ENCODE results near the gene IFI27L1.

The IFI27L1 gene

GRCh38 chr14:94043756-94044475 lies 37.2 kb upstream of the IFI27L1 start:
- no peak overlapping the region for H3K4me3 ChIP-seq
- TF ChIP-seq CTCF (IDR thresholded peaks at IDR 0.05), result no peak
- DNase-seq (ENCODE audit: low spot score), result no peak
- no peak overlapping the region for H3K27ac ChIP-seq

- TF ChIP-seq CTCF (IDR thresholded peaks at IDR 0.05), result no peak
- H3K4me3 ChIP-seq, result no peak overlapping the region
- peak; percentile 47 for DNase-seq (ENCODE audit: low spot score)
- no peak overlapping the region for H3K27ac ChIP-seq
Observed at GRCh38 chr14:94044476-94045091, 36.5 kb upstream of the IFI27L1 start.

- TF ChIP-seq CTCF (IDR thresholded peaks at IDR 0.05), result no peak
- DNase-seq (ENCODE audit: low spot score), result peak; percentile 50
Observed at GRCh38 chr14:94045101-94045500, 36.0 kb upstream of the IFI27L1 start.

GRCh38 chr14:94045563-94046345 lies 35.4 kb upstream of the IFI27L1 start:
- Histone ChIP-seq H3K4me3 (no peak overlapping the region), H3K27ac (no peak overlapping the region)
- no peak for TF ChIP-seq CTCF (IDR thresholded peaks at IDR 0.05)
- DNase-seq (ENCODE audit: low spot score), result peak; percentile 29

More at GRCh38 chr14:94045101-94045500, 36.0 kb upstream of the IFI27L1 start:
- Histone ChIP-seq H3K27ac (no peak overlapping the region), H3K4me3 (no peak overlapping the region)

- TF ChIP-seq CTCF (IDR thresholded peaks at IDR 0.05), result no peak
- peak; percentile 21 for DNase-seq (ENCODE audit: low spot score)
Observed at GRCh38 chr14:94046696-94047250, 34.3 kb upstream of the IFI27L1 start.

GRCh38 chr14:94047581-94047980 lies 33.5 kb upstream of the IFI27L1 start:
- H3K4me3 ChIP-seq, result no peak overlapping the region
- H3K27ac ChIP-seq, result no peak overlapping the region
- DNase-seq (ENCODE audit: low spot score), result peak; percentile 38
- TF ChIP-seq CTCF (IDR thresholded peaks at IDR 0.05), result no peak

More at GRCh38 chr14:94046696-94047250, 34.3 kb upstream of the IFI27L1 start:
- Histone ChIP-seq H3K27ac (no peak overlapping the region), H3K4me3 (no peak overlapping the region)
